IMR-90 (cell line): ENCODE results near the gene GRAMD1A. TPM values are rescaled to one million over a fixed set of nuclear protein-coding genes. Genes with fewer than 3 reads are reported as not detected.

Experiments
- ATAC-seq: fragments of 200-7000 bp; cut with Tn5 transposase; 2 replicates; pipeline ENCODE4 v1.9.1; 2020; ENCODE audit warnings: low read depth, mild to moderate bottlenecking, moderate library complexity
- BruUV-seq: library from RNA; stranded (reverse); fragments of 400-500 nt; replicated peaks from 2 replicates; lab custom pipeline; 2021; lab: Mats Ljungman, UMichigan
- CTCF ChIA-PET: fragments of 300-600 bp; formaldehyde crosslinking; extraction: SDS; loops from one replicate; lab custom pipeline; 2021; ENCODE audit warnings: antibody characterized with exemption; lab: Yijun Ruan, JAX
- POLR2A ChIA-PET: fragments of 300-600 bp; sonication (Branson Sonifier 250); formaldehyde crosslinking; loops from one replicate; lab custom pipeline; 2022; ENCODE audit warnings: antibody characterized with exemption; ENCODE audit not compliant: unreplicated experiment; lab: Charles Lee
- DNase-seq: peaks from one replicate; pipeline ENCODE4 v3.0.0; 2013
- H2AFZ ChIP-seq: replicated peaks from 2 replicates; pipeline ENCODE3; 2013; ENCODE audit warnings: low read length, mild to moderate bottlenecking; ENCODE audit not compliant: poor library complexity
- H2AK5ac ChIP-seq: 2 replicates; pipeline ENCODE4 v1.6.1; 2013; ENCODE audit warnings: low read depth, low read length, inconsistent platforms
- H2AK9ac ChIP-seq: replicated peaks from 2 replicates; pipeline ENCODE3; 2013; ENCODE audit warnings: mild to moderate bottlenecking, low read depth, low read length, moderate library complexity; ENCODE audit not compliant: poor library complexity
- H2BK120ac ChIP-seq: 2 replicates; pipeline ENCODE4 v1.6.1; 2013; ENCODE audit warnings: low read depth, low read length, inconsistent platforms
- H2BK15ac ChIP-seq: 3 replicates; pipeline ENCODE4 v1.6.1; 2013; ENCODE audit warnings: low read depth, low read length, inconsistent platforms
- H2BK20ac ChIP-seq: 2 replicates; pipeline ENCODE4 v1.6.1; 2013; ENCODE audit warnings: low read depth, mild to moderate bottlenecking, inconsistent platforms, low read length, moderate library complexity
- H2BK5ac ChIP-seq: 2 replicates; pipeline ENCODE4 v1.6.1; 2013; ENCODE audit warnings: mild to moderate bottlenecking, low read depth, low read length, inconsistent platforms; ENCODE audit not compliant: poor library complexity, severe bottlenecking
- H3K14ac ChIP-seq: replicated peaks from 2 replicates; pipeline ENCODE4 v1.6.1; 2013; ENCODE audit warnings: low read depth, low read length, inconsistent platforms
- H3K18ac ChIP-seq: 2 replicates; pipeline ENCODE4 v1.6.1; 2013; ENCODE audit warnings: low read depth, low read length, control low read depth
- H3K23ac ChIP-seq: 2 replicates; pipeline ENCODE4 v1.6.1; 2013; ENCODE audit warnings: low read depth, low read length, inconsistent platforms
- H3K27ac ChIP-seq: 2 replicates; pipeline ENCODE4 v1.5.1; 2013; ENCODE audit warnings: mild to moderate bottlenecking, control low read depth, low read length; ENCODE audit not compliant: insufficient read depth
- H3K27me3 ChIP-seq: 2 replicates; pipeline ENCODE4 v1.6.1; 2013; ENCODE audit warnings: low read length; ENCODE audit not compliant: control insufficient read depth, insufficient read depth
- H3K36me3 ChIP-seq: 2 replicates; pipeline ENCODE4 v1.6.1; 2013; ENCODE audit warnings: low read length, mixed read lengths; ENCODE audit not compliant: control insufficient read depth, insufficient read depth
- H3K4ac ChIP-seq: 2 replicates; pipeline ENCODE4 v1.6.1; 2013; ENCODE audit warnings: low read depth, low read length, inconsistent platforms
- H3K4me1 ChIP-seq: 2 replicates; pipeline ENCODE4 v1.6.1; 2013; ENCODE audit warnings: low read length, mixed read lengths; ENCODE audit not compliant: control insufficient read depth, insufficient read depth
- H3K4me2 ChIP-seq: 2 replicates; pipeline ENCODE4 v1.6.1; 2013; ENCODE audit warnings: low read depth, mild to moderate bottlenecking, control low read depth, low read length, moderate library complexity
- H3K4me3 ChIP-seq: 2 replicates; pipeline ENCODE4 v1.5.1; 2013; ENCODE audit warnings: low read depth, mild to moderate bottlenecking, control low read depth, low read length, moderate library complexity; ENCODE audit not compliant: insufficient read depth
- H3K56ac ChIP-seq: 2 replicates; pipeline ENCODE4 v1.6.1; 2013; ENCODE audit warnings: low read length, inconsistent platforms; ENCODE audit not compliant: insufficient read depth; ENCODE audit errors: extremely low read depth
- H3K79me1 ChIP-seq, 2 experiments: 2 replicates each; pipeline ENCODE4 v1.6.1; 2013; ENCODE audit warnings: low read length in 2 of 2, inconsistent platforms in 1 of 2, low read depth in 1 of 2
- H3K9ac ChIP-seq: 2 replicates; pipeline ENCODE4 v1.6.1; 2013; ENCODE audit warnings: low read depth, low read length, control low read depth
- H3K9me1 ChIP-seq: 2 replicates; pipeline ENCODE4 v1.6.1; 2013; ENCODE audit warnings: low read length, inconsistent platforms; ENCODE audit not compliant: insufficient read depth
- H3K9me3 ChIP-seq: 2 replicates; pipeline ENCODE4 v1.6.1; 2013; ENCODE audit warnings: low read length; ENCODE audit not compliant: control insufficient read depth, insufficient read depth
- H4K20me1 ChIP-seq: 2 replicates; pipeline ENCODE4 v1.6.1; 2013; ENCODE audit warnings: low read length, inconsistent platforms; ENCODE audit not compliant: insufficient read depth
- H4K5ac ChIP-seq: 2 replicates; pipeline ENCODE4 v1.6.1; 2013; ENCODE audit warnings: mild to moderate bottlenecking, low read depth, low read length, control low read depth
- H4K8ac ChIP-seq, 2 experiments: 2 replicates each; pipeline ENCODE4 v1.6.1; 2013; ENCODE audit warnings: low read depth in 2 of 2, low read length in 2 of 2, control low read depth in 1 of 2, inconsistent platforms in 1 of 2
- H4K91ac ChIP-seq: 2 replicates; pipeline ENCODE4 v1.6.1; 2013; ENCODE audit warnings: low read depth, low read length, inconsistent platforms; ENCODE audit not compliant: insufficient read depth
- CEBPB ChIP-seq: IDR thresholded peaks from 2 replicates; pipeline ENCODE4 v1.6.1; 2012; ENCODE audit warnings: low read depth, low read length, improper control_type of control experiment
- CHD1 ChIP-seq: IDR thresholded peaks from 2 replicates; pipeline ENCODE4 v1.6.1; 2012; ENCODE audit warnings: low read depth, low read length, improper control_type of control experiment
- FOS ChIP-seq: fragments of 150-350 bp; IDR thresholded peaks from 2 replicates; pipeline ENCODE4 v1.6.1; 2016; ENCODE audit warnings: low read depth, low read length
- MXI1 ChIP-seq: IDR thresholded peaks from 2 replicates; pipeline ENCODE4 v1.6.1; 2012; ENCODE audit warnings: low read depth, mild to moderate bottlenecking, low read length, moderate library complexity, borderline replicate concordance
- NFE2L2 ChIP-seq: fragments of 150-350 bp; IDR thresholded peaks from 2 replicates; pipeline ENCODE4 v1.6.1; 2016; ENCODE audit warnings: low read depth, mild to moderate bottlenecking, low read length
- WGBS, 2 experiments: methylation state at CpG; one replicate each; pipeline versions ENCODE4 v1.1.5 to v1.1.7; 2013; ENCODE audit warnings: missing lambda C conversion rate in 2 of 2; ENCODE audit not compliant: insufficient read length in 1 of 2; ENCODE audit errors: extremely low coverage in 2 of 2; 5-methylcytosine and 5-hydroxymethylcytosine counted together
- dilution Hi-C: fragments of 300-500 bp; cut with HindIII; formaldehyde crosslinking; loops from one replicate; pipeline ENCODE4 v1.14.3; 2018; ENCODE audit warnings: low sequenced_read_pairs; ENCODE audit not compliant: unreplicated experiment
- in situ Hi-C: fragments of 300-500 bp; cut with MboI; formaldehyde crosslinking; loops from 3 replicates; pipeline ENCODE4 v1.14.3; 2019; ENCODE audit warnings: low sequenced_read_pairs, inconsistent platforms, mixed read lengths
- intact Hi-C: fragments of 100-400 bp; cut with micrococcal nuclease; formaldehyde crosslinking; loops from 2 replicates; pipeline ENCODE4 v1.10.0; 2022
- polyA plus RNA-seq, 3 experiments: library from polyadenylated mRNA; depleted of rRNA; stranded (reverse); fragments of >200 nt; gene quantifications; 2 replicates each; pipeline ENCODE4 v1.2.3, GENCODE V29; 2012; ENCODE audit warnings: low replicate concordance in 1 of 3
- total RNA-seq: library from RNA; depleted of rRNA; stranded (reverse); fragments of >200 nt; gene quantifications from 2 replicates; pipeline ENCODE4 v1.2.3, GENCODE V29; 2012

Gene GRAMD1A
- total and polyA plus RNA-seq, 2 of the 4 experiments (the other 2 are of a cell fraction), result 11.1 to 63.0 TPM

DNA sequence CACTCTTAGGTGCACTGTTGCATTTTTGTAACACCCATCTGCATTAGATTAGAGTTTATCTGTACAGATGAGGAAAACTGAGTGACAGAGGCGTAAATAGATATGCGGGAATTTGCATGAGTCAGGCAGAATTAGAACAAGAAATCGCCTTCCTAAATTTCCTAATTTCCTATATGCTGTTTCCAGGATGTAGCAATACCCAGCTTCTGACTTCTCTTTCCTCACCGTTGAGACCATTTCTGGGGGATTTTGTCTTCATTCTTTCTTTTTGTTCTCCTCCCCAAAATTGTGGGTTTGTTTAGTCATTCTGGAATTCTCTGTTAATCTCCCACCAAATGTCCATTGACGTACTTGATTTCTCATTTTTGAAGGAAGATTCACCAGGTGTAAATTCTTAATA lies 25.5 kb upstream of the GRAMD1A start:
- H3K9me3 ChIP-seq, result peaks cover 9% of the 10 kb centered on the region
- H3K9me1 ChIP-seq, result no peaks in the 10 kb centered on the region
- BruUV-seq, result no TSS peak
- H3K4me1 ChIP-seq, result no peaks in the 10 kb centered on the region
- dilution Hi-C loops (no loop called here), in situ Hi-C loops (no loop called here), intact Hi-C loops (no loop called here)
- H4K5ac ChIP-seq, result no peak overlapping the region
- no peak overlapping the region for H2BK120ac ChIP-seq
- no peak overlapping the region for H3K27ac ChIP-seq
- ATAC-seq (no peak), DNase-seq (no peak)
- no peak overlapping the region for H3K9ac ChIP-seq
- H3K79me1 ChIP-seq, result no peaks in the 10 kb centered on the region
- H3K14ac ChIP-seq, result no peak overlapping the region
- H3K18ac ChIP-seq, result no peak overlapping the region
- no peak overlapping the region for H4K8ac ChIP-seq
- no peak overlapping the region for H3K4ac ChIP-seq
- H3K56ac ChIP-seq, result no peak overlapping the region
- no peaks in the 10 kb centered on the region for H4K20me1 ChIP-seq
- no peak overlapping the region for H2BK5ac ChIP-seq
- WGBS, 2 experiments, result no CpG with 5 or more reads among the region's 5 CpGs
- H3K4me3 ChIP-seq, result no peak overlapping the region
- H3K36me3 ChIP-seq, result no peaks in the 10 kb centered on the region
- POLR2A ChIA-PET, result no interaction called here
- H2AK9ac ChIP-seq, result no peak overlapping the region
- no peak overlapping the region for H2BK20ac ChIP-seq
- no peak overlapping the region for H2AFZ ChIP-seq
- H3K23ac ChIP-seq, result no peak overlapping the region
- H3K27me3 ChIP-seq, result peaks cover 14% of the 10 kb centered on the region
- CTCF ChIA-PET, result no interaction called here
- H2BK15ac ChIP-seq, result no peak overlapping the region
- H3K4me2 ChIP-seq, result no peak overlapping the region
- TF ChIP-seq FOS (no peak), MXI1 (no peak), CHD1 (no peak), CEBPB (no peak), NFE2L2 (no peak)
- H4K91ac ChIP-seq, result no peak overlapping the region
- H2AK5ac ChIP-seq, result no peak overlapping the region
